HFFc6 (cell line): ENCODE measurements around the gene DUSP3. TPM values are rescaled to one million over a fixed set of nuclear protein-coding genes. Genes with fewer than 3 reads are reported as not detected.
A peak's percentile ranks its signal among the peaks of the same experiment; 100 is the strongest.

Source experiments
- DNase-seq: peaks from one replicate; pipeline ENCODE4 v3.0.0-alpha.2; 2018
- H3K27ac Mint-ChIP-seq: 2 replicates; pipeline ENCODE4 v1.8.0; 2020; ENCODE audit warnings: mild to moderate bottlenecking, mixed read lengths
- H3K27me3 Mint-ChIP-seq: 2 replicates; pipeline ENCODE4 v1.8.0; 2021; ENCODE audit warnings: mild to moderate bottlenecking, moderate library complexity, mixed read lengths; ENCODE audit not compliant: insufficient read depth
- H3K36me3 Mint-ChIP-seq: 2 replicates; pipeline ENCODE4 v1.8.0; 2021; ENCODE audit warnings: low read depth, mixed read lengths
- H3K4me1 Mint-ChIP-seq: 2 replicates; pipeline ENCODE4 v1.8.0; 2020; ENCODE audit warnings: low read depth, mixed read lengths
- H3K4me3 Mint-ChIP-seq: 2 replicates; pipeline ENCODE4 v1.8.0; 2020; ENCODE audit warnings: mild to moderate bottlenecking, moderate library complexity, mixed read lengths
- H3K9me3 Mint-ChIP-seq: 2 replicates; pipeline ENCODE4 v1.8.0; 2020; ENCODE audit warnings: mild to moderate bottlenecking, mixed read lengths
- long read RNA-seq: library from polyadenylated mRNA; unstranded; transcript quantifications from one replicate; pipeline ENCODE4 v2.0.0, GENCODE V29; 2019
- total RNA-seq, 6 experiments: library from RNA; stranded (reverse); fragmentation: NEBNext Ultra II Directional; extraction: Animal tissue kit (Norgen Biotek cat#: 25700); gene quantifications; 2 replicates in 1 of 6; 3 replicates in 5 of 6; pipeline ENCODE4 v1.2.3, GENCODE V29; 2021
- TF ChIP-seq, protein P1 (sequence below): fragments of 200-600 bp; sonication (generic); IDR thresholded peaks from 2 replicates; pipeline ENCODE4 v1.5.0; 2021; ENCODE audit warnings: antibody characterized with exemption, mild to moderate bottlenecking

Gene DUSP3
- 10 to 100 TPM; 34.3 to 47.2 (median 38.3) TPM for total RNA-seq
- long read RNA-seq, full-length matches to known transcripts: 36 of 52 reads
- long read RNA-seq, partial matches to known transcripts: 0 of 52 reads
- long read RNA-seq, other reads (novel, unspliced or antisense): 16 of 52 reads

DNA sequence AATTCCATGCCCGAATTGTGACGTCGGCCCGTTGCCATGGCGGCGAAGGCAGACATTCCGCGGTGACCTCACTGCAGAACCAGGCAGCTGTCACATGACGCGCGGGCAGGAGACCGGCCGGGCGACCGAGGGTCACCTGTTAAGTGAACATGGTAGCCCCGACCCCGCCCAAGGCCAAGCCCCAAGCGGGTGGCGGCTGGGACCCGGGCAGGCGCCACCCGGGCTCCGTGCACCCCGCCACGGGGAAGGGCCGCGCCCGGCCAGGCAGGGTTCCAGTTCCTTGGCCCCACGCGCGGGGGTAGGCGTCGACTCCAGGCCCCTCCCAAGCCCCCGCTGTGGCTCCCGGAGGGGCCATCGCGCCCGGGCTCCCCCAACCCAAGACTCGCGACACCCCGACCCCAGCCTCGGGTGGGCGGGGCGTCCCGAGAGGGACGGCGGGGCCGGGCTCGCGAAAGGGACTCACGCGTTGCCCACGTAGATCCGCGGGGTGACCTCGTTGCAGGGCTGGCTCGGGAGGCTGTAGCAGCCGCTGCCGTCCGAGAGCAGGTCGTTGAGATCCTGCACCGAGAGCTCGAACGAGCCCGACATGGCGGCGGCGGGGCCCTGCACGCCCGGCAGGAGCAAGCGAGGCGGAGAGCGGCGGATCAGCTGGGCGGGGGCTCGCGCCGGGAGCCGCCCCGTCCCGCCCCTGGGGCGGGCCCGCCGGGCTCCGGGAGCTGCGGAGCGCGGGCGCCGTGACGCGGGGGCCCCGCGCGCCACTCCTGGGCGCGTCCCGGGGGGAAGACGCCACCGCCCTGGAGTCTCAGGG is at the start of gene DUSP3:
TSS of gene DUSP3 (minus strand) at position 641 of the 808 bp plus-strand sequence. CDS start at position 588, 53 bp downstream.
- Mint-ChIP-seq H3K27ac (peak within 1 kb of the TSS; percentile 95), H3K9me3 (no peaks in the 10 kb centered on the region), H3K4me1 (peaks cover 18% of the 10 kb centered on the region), H3K27me3 (peaks cover 32% of the 10 kb centered on the region), H3K4me3 (peak within 1 kb of the TSS; percentile 89), H3K36me3 (peaks cover 9% of the 10 kb centered on the region; the same call in 1 of the 2 replicates)
- TF ChIP-seq, protein P1, sequence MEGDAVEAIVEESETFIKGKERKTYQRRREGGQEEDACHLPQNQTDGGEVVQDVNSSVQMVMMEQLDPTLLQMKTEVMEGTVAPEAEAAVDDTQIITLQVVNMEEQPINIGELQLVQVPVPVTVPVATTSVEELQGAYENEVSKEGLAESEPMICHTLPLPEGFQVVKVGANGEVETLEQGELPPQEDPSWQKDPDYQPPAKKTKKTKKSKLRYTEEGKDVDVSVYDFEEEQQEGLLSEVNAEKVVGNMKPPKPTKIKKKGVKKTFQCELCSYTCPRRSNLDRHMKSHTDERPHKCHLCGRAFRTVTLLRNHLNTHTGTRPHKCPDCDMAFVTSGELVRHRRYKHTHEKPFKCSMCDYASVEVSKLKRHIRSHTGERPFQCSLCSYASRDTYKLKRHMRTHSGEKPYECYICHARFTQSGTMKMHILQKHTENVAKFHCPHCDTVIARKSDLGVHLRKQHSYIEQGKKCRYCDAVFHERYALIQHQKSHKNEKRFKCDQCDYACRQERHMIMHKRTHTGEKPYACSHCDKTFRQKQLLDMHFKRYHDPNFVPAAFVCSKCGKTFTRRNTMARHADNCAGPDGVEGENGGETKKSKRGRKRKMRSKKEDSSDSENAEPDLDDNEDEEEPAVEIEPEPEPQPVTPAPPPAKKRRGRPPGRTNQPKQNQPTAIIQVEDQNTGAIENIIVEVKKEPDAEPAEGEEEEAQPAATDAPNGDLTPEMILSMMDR: no peak
- DNase-seq: peak; percentile 93

GRCh38 chr17:43827596-43827995 is 48.8 kb upstream of the DUSP3 start:
- no peak overlapping the region for H3K4me3 Mint-ChIP-seq
- H3K36me3 Mint-ChIP-seq: peaks cover 24% of the 10 kb centered on the region
- H3K9me3 Mint-ChIP-seq: no peaks in the 10 kb centered on the region
- no peak overlapping the region for H3K27ac Mint-ChIP-seq
- DNase-seq: no peak
- peaks cover 32% of the 10 kb centered on the region for H3K4me1 Mint-ChIP-seq
- TF ChIP-seq, protein P1: no peak
- H3K27me3 Mint-ChIP-seq: peaks cover 5% of the 10 kb centered on the region; the same call in 1 of the 2 replicates

- no peak overlapping the region for H3K4me3 Mint-ChIP-seq
- DNase-seq: no peak
- no peaks in the 10 kb centered on the region for H3K9me3 Mint-ChIP-seq
- H3K36me3 Mint-ChIP-seq: peaks cover 30% of the 10 kb centered on the region
- TF ChIP-seq, protein P1: no peak
- H3K27me3 Mint-ChIP-seq: peaks cover 2% of the 10 kb centered on the region
- H3K27ac Mint-ChIP-seq: no peak overlapping the region
- peaks cover 19% of the 10 kb centered on the region for H3K4me1 Mint-ChIP-seq
Observed at GRCh38 chr17:43826206-43826605, 47.4 kb upstream of the DUSP3 start.

DNA sequence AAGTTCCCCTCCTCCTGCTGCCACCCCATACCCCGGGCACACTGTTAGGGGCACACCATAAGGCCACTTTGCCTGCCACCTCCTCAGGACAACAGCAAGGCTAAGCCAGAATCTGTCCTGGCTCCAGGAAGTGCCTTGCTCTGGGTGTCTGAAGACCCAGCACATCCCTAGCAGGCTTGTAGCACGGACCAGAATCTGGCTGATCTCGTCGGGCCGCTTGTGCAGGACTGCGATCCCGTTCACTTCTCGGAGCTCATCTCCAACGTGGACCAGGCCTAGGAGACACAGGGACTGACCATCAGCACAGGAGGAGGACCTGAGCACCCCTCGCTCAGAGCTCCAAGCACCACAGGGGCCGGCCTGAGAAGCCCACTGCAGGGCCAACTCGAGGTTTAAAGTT is 46.8 kb upstream of the DUSP3 start:
- no peak for DNase-seq
- Mint-ChIP-seq H3K4me1 (peaks cover 12% of the 10 kb centered on the region), H3K27ac (no peak overlapping the region), H3K27me3 (peaks cover under 1% of the 10 kb centered on the region; the same call in 1 of the 2 replicates), H3K36me3 (peaks cover 28% of the 10 kb centered on the region), H3K9me3 (no peaks in the 10 kb centered on the region), H3K4me3 (no peak overlapping the region)
- TF ChIP-seq, protein P1: no peak

DNA sequence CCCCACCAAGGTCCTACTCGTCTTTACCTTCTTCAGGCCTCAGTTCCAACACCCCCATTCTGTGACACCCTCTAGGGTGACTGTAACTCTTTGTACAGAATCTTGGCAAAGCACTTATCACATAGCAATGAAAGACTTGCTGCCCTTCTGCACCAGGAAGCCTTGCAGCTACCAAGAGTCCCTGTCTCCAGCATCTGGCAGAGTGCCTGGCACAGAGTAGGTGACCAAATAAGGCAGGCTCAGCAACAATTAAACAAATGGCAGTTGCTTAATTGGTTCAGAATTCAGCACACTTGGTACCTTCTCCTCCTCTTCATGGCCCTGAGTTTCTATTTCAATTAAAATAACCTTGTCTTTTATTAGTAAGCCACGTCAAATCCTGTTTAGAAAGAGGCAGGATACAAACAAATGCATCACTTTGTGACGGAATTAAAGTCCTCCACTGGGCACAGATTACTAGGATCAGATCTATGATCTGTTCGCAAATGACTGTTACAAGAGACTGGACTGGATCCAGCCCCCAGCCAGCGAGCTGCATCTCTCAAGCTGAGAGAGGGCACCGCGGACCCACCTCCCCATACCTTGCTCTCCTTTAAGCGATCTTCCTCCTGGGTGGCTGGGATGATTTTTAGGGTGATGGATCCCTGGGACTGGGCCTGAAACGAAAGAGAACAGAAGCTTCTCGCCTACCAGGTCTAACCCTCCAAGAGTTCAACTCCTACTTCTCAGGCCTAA is 44.7 kb upstream of the DUSP3 start:
- Mint-ChIP-seq H3K4me1 (peaks cover 12% of the 10 kb centered on the region), H3K36me3 (peaks cover 28% of the 10 kb centered on the region), H3K27ac (peak overlapping the region; percentile 6; the same call in 1 of the 2 replicates), H3K4me3 (no peak overlapping the region), H3K9me3 (no peaks in the 10 kb centered on the region), H3K27me3 (peaks cover 2% of the 10 kb centered on the region; the same call in 1 of the 2 replicates)
- TF ChIP-seq, protein P1: no peak
- DNase-seq: no peak
